GM08714 (cell line): ENCODE data around the gene MCOLN2.
"Not testable (repeated sequence)": the region's sequence is repeated elsewhere in the genome, so short reads cannot be mapped to it uniquely, and the experiment has no call there.

Experiments used
- H3K4me3 ChIP-seq: fragments of 200-500 bp; sonication (Bioruptor generic); 2 replicates; pipeline ENCODE4 v1.5.1; 2014; ENCODE audit warnings: mild to moderate bottlenecking, low read length, inconsistent platforms
- ZNF274 ChIP-seq: IDR thresholded peaks from 2 replicates; pipeline ENCODE4 v1.6.1; 2012; ENCODE audit warnings: mild to moderate bottlenecking, low read depth, low read length

The MCOLN2 gene

GRCh38 chr1:84997667-84998600 lies 1.0 kb upstream of the MCOLN2 start:
- H3K4me3 ChIP-seq = peak overlapping the region; percentile 92
- TF ChIP-seq ZNF274 = no peak

- TF ChIP-seq ZNF274 = no peak
- peak overlapping the region; percentile 92 for H3K4me3 ChIP-seq
Measured at GRCh38 chr1:84995484-84996334, 1.2 kb downstream of the MCOLN2 start.

GRCh38 chr1:84991097-84991920 lies 5.6 kb downstream of the MCOLN2 start:
- H3K4me3 ChIP-seq = peak overlapping the region; percentile 67
- no peak for TF ChIP-seq ZNF274

- H3K4me3 ChIP-seq = no peak overlapping the region; the same call in 1 of the 2 replicates
- TF ChIP-seq ZNF274 = no peak
Measured at GRCh38 chr1:84988588-84988987, 8.3 kb downstream of the MCOLN2 start.

GRCh38 chr1:84986561-84986960 lies 10.4 kb downstream of the MCOLN2 start:
- not testable (repeated sequence) for H3K4me3 ChIP-seq

- no peak for TF ChIP-seq ZNF274
- H3K4me3 ChIP-seq = no peak overlapping the region
Measured at GRCh38 chr1:84985365-84985764, 11.5 kb downstream of the MCOLN2 start.

- no peak for TF ChIP-seq ZNF274
- no peak overlapping the region for H3K4me3 ChIP-seq
Measured at GRCh38 chr1:84982395-84982794, 14.5 kb downstream of the MCOLN2 start.

GRCh38 chr1:84975035-84975434 lies 21.9 kb downstream of the MCOLN2 start:
- H3K4me3 ChIP-seq = no peak overlapping the region; the same call in 1 of the 2 replicates
- TF ChIP-seq ZNF274 = no peak

GRCh38 chr1:84973498-84974334 lies 23.2 kb downstream of the MCOLN2 start:
- no peak for TF ChIP-seq ZNF274

GRCh38 chr1:84972377-84972987 lies 24.4 kb downstream of the MCOLN2 start:
- H3K4me3 ChIP-seq = peak overlapping the region; percentile 58; the same call in 1 of the 2 replicates
- no peak for TF ChIP-seq ZNF274

More at GRCh38 chr1:84973498-84974334, 23.2 kb downstream of the MCOLN2 start:
- H3K4me3 ChIP-seq = peak overlapping the region; percentile 58; the same call in 1 of the 2 replicates

- TF ChIP-seq ZNF274 = no peak
- peak overlapping the region; percentile 48 for H3K4me3 ChIP-seq
Measured at GRCh38 chr1:84971957-84972356, 25.0 kb downstream of the MCOLN2 start.

GRCh38 chr1:84969489-84970250 lies 27.2 kb downstream of the MCOLN2 start:
- TF ChIP-seq ZNF274 = no peak
- no peak overlapping the region for H3K4me3 ChIP-seq

- no peak overlapping the region for H3K4me3 ChIP-seq
- TF ChIP-seq ZNF274 = no peak
Measured at GRCh38 chr1:84968865-84969264, 28.0 kb downstream of the MCOLN2 start.
